Activated naive CD8-positive, alpha-beta T cell (primary cell): ENCODE results near the gene CACNA1D.

Experiments
- H3K27ac Mint-ChIP-seq: one replicate; pipeline ENCODE4 v1.8.0; 2021; ENCODE audit warnings: mixed read lengths
- H3K27me3 Mint-ChIP-seq: one replicate; pipeline ENCODE4 v1.8.0; 2021; ENCODE audit warnings: mixed read lengths
- H3K36me3 Mint-ChIP-seq: one replicate; pipeline ENCODE4 v1.8.0; 2021; ENCODE audit warnings: mixed read lengths
- H3K4me1 Mint-ChIP-seq: one replicate; pipeline ENCODE4 v1.8.0; 2021; ENCODE audit warnings: low read depth, mixed read lengths
- H3K4me3 Mint-ChIP-seq: one replicate; pipeline ENCODE4 v1.8.0; 2021; ENCODE audit warnings: mild to moderate bottlenecking, mixed read lengths
- H3K9me3 Mint-ChIP-seq: one replicate; pipeline ENCODE4 v1.8.0; 2021; ENCODE audit warnings: low read depth, mixed read lengths

Gene CACNA1D

DNA sequence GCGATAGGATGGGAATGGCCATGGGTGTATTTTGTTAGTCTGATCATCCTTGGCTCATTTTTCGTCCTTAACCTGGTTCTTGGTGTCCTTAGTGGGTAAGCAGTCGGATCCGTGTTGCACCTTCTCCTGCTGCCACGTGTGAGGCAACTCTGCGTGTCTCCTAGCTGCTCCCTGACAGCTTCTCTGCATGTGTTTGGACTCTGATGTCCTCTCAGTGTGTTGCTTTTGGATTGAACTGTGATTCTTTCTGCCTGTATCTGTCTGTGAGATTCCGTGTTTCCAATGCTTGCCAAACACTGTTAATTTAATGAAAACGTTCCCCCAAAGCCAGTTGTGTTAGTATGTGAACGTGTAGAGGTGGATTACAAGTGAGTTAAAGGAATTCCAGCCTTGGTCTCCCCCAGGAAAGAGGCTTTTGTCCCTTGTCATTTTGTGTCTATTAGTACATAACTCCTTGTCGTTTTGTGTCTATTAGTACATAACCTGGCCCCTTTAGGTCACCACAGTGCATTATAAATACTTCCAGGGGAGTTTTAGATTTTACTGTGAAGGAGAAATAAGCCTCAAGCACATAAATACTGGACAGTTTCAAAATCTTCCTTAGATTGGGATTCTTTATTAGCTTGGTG lies 179.4 kb downstream of the CACNA1D start:
- Mint-ChIP-seq H3K4me1 (no peaks in the 10 kb centered on the region), H3K27me3 (peaks cover 9% of the 10 kb centered on the region), H3K36me3 (no peaks in the 10 kb centered on the region), H3K27ac (no peak overlapping the region), H3K9me3 (no peaks in the 10 kb centered on the region), H3K4me3 (no peak overlapping the region)

DNA sequence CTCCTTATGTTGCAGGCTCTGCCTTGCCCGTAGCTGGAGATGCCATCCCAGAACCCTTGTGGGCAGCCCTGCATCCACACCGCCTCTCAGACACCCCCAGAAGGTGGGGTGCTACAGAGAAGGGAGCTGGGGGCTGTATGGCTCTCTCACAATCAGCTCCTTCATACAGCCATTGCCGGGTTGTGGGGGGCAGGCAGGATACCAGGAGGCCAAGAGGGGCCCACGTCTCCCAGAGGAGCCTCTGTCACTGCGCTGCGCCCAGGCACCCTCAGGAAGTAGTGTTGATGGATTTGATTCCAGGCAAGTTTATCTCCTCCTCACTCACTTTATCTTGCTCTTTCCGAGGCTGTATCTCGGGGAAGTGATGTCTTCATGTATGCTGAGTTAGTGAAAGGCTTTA lies 180.2 kb downstream of the CACNA1D start:
- H3K4me3 Mint-ChIP-seq: no peak overlapping the region
- no peaks in the 10 kb centered on the region for H3K4me1 Mint-ChIP-seq
- no peaks in the 10 kb centered on the region for H3K36me3 Mint-ChIP-seq
- H3K27me3 Mint-ChIP-seq: peaks cover 6% of the 10 kb centered on the region
- no peaks in the 10 kb centered on the region for H3K9me3 Mint-ChIP-seq
- no peak overlapping the region for H3K27ac Mint-ChIP-seq

DNA sequence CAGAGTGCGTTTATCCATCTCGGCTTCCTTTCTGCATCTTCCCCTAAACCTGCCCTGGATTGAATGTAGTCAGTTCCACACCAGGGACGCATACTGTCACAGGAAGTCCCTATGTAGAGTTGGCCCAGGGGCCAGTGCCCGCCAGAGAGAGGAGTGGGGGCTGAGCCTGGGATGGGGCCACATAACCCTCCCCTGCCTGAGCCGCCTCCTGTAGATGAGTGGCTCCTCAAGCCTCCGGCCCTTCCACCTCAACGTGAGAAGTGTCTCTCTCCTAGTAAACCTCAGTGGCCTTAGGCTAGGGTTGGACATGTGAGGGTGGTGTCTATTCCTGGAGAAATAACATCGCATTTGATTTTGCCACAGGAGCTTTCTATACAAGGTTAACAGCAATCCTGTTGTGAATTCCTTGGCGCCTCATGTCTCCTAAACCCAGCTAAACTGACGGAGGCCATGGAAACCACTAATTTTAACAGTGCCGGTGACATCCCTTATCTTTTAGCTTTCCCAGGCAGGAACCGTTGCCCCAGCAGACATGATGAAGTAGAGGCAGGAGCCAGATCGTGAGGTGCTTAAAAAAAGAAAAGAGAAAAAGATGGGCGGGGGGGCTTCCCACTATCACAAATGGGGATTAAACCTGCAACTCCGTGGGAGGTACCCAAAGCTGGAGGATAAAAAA lies 180.7 kb downstream of the CACNA1D start:
- Mint-ChIP-seq H3K9me3 (no peaks in the 10 kb centered on the region), H3K4me3 (no peak overlapping the region), H3K27ac (no peak overlapping the region), H3K4me1 (no peaks in the 10 kb centered on the region), H3K36me3 (no peaks in the 10 kb centered on the region), H3K27me3 (peaks cover 6% of the 10 kb centered on the region)

DNA sequence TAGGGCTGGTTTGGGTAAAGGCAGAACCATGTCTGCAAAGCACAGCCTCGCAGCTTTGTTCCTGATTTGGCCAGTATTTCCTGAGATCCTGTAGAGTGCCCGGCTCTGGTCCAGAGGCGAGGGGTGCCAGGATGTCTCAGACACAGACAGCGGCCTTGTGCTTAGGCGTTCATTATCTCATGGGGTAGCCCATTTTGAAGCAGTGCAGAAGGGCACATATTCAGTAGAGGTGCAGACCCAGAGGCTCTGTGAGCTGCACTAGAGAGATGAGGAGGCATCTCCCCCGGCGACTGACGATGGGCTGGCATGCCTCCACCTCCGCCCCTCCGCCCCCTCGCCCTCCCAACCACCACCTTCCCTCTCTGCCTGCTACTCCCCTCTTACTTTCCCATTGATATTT lies 181.5 kb downstream of the CACNA1D start:
- no peaks in the 10 kb centered on the region for H3K4me1 Mint-ChIP-seq
- H3K27ac Mint-ChIP-seq: no peak overlapping the region
- H3K9me3 Mint-ChIP-seq: no peaks in the 10 kb centered on the region
- no peaks in the 10 kb centered on the region for H3K36me3 Mint-ChIP-seq
- H3K4me3 Mint-ChIP-seq: no peak overlapping the region
- H3K27me3 Mint-ChIP-seq: peaks cover 6% of the 10 kb centered on the region

DNA sequence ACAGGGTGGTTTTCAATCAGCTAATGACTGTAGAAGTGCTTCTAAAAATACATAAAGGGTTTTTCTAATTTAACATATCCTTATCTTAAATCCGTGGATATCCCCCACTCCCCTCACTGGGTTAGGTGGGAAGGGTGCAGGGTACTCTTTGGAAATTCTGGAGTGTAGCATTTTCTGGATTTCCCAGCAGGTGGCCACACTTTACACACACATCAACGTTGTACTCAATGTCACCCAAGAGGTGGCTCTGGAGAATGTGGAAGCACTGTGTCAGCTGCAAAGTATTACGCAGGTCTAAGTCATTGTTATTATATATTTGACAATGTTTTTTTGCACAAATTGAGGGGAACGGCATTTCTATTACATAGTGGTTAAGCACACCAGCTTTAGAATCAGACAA lies 183.0 kb downstream of the CACNA1D start:
- H3K27ac Mint-ChIP-seq: no peak overlapping the region
- no peaks in the 10 kb centered on the region for H3K36me3 Mint-ChIP-seq
- no peak overlapping the region for H3K4me3 Mint-ChIP-seq
- no peaks in the 10 kb centered on the region for H3K9me3 Mint-ChIP-seq
- no peaks in the 10 kb centered on the region for H3K4me1 Mint-ChIP-seq
- peaks cover 12% of the 10 kb centered on the region for H3K27me3 Mint-ChIP-seq

DNA sequence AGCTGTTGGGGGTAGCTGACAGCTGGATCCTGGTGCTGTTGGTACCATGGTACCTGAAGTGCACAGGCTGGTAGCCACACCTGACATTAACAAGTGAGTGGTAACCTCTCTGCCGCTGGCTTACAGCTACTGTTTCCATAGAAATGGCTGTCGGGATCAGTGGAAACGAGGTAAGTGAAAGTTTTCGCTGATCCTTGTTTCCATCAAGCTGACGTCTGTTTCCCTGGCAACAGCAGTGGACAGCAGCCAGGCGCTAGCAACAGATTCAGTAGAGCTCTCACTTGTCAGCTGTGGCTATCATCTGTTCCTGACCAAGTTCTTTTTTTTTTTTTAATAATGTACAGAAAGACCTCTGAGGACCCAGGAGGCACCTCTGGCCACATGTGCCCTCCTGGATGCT lies 185.6 kb downstream of the CACNA1D start:
- no peaks in the 10 kb centered on the region for H3K4me1 Mint-ChIP-seq
- no peaks in the 10 kb centered on the region for H3K9me3 Mint-ChIP-seq
- H3K27ac Mint-ChIP-seq: no peak overlapping the region
- H3K4me3 Mint-ChIP-seq: no peak overlapping the region
- no peaks in the 10 kb centered on the region for H3K36me3 Mint-ChIP-seq
- H3K27me3 Mint-ChIP-seq: peaks cover 15% of the 10 kb centered on the region

DNA sequence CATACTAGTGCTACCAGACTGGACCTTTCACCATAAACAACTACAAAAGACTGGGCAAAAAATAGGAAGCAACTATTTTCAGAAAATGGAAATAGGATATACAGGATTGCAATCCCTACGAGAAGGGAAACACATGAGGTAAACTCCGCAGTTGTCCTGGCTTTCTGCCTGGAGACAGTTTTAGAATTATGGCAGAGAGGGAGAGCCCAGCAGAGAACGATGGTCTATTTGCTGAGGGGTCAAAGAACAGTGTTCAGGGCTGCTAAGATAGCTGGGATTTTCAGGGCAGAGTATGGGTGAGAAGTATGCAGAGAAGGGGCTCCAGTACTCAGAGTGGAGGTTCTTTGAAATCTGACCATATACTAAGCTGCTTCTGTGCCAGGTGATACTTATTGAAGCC lies 188.4 kb downstream of the CACNA1D start:
- H3K4me3 Mint-ChIP-seq: no peak overlapping the region

DNA sequence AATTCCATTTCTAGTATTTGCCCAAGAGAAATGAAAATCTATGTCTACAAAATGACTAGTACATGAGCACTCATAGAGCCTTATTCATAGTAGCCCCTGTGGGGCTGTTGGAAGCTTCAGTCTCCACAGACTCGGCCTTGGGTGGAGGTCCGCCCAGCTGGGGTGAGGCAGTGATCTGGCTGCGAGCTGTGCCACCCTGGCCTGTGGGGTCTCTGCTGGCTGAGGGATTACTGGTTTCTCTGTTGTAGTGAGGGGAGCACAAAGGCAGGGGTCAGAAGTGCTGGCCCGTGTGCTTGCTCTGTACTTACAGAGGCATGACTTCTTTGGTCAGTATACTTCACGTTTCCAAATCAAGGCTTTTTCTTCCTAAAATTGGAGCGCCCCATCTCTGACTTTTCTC lies 193.7 kb downstream of the CACNA1D start:
- H3K4me3 Mint-ChIP-seq: no peak overlapping the region
- no peaks in the 10 kb centered on the region for H3K4me1 Mint-ChIP-seq
- H3K27ac Mint-ChIP-seq: no peak overlapping the region
- H3K9me3 Mint-ChIP-seq: no peaks in the 10 kb centered on the region
- H3K27me3 Mint-ChIP-seq: peaks cover 1% of the 10 kb centered on the region
- no peaks in the 10 kb centered on the region for H3K36me3 Mint-ChIP-seq

More for the DNA sequence above, 188.4 kb downstream of the CACNA1D start:
- Mint-ChIP-seq H3K27me3 (peaks cover 12% of the 10 kb centered on the region), H3K9me3 (no peaks in the 10 kb centered on the region), H3K4me1 (no peaks in the 10 kb centered on the region), H3K27ac (no peak overlapping the region), H3K36me3 (no peaks in the 10 kb centered on the region)

DNA sequence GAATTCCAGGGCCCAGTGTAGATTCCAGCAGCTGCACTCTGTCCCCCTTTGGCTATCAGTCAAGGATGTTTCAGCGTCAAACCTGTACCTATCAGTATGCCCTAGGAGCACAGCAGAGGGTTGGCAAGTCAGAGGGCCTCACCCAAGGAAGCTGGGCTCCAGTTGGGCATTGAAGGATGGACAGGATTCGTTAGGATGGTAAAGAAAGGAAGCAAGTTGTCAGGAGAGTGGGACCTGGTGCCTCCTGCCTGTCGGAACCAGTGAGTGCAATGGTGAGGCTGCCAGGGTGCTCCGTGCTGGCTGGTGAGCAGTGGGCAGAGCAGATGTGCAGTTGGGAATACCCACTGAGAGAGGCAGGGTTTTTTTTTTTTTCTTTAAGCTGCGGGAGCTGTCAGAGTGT lies 194.6 kb downstream of the CACNA1D start:
- Mint-ChIP-seq H3K27me3 (no peaks in the 10 kb centered on the region), H3K36me3 (no peaks in the 10 kb centered on the region), H3K4me1 (no peaks in the 10 kb centered on the region), H3K9me3 (no peaks in the 10 kb centered on the region), H3K27ac (no peak overlapping the region), H3K4me3 (no peak overlapping the region)

DNA sequence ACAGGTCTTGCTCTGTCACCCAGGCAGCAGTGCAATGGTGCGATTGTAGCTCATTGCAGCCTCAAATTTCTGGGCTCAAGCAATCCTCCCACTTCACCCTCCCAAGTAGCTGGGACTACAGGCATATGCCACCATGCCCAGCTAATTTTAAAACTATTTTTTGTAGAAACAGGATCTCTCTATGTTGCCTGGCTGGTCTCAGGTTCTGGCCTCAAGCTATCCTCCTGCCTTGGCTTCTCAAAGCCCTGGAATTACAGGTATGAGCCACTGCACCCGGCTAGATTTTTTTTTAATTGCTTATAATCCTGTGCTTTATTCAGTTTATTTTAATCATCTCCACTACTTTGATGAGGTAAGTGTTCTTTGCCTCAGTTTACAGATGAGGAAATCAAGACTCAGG lies 195.3 kb downstream of the CACNA1D start:
- H3K9me3 Mint-ChIP-seq: no peaks in the 10 kb centered on the region
- no peak overlapping the region for H3K4me3 Mint-ChIP-seq

DNA sequence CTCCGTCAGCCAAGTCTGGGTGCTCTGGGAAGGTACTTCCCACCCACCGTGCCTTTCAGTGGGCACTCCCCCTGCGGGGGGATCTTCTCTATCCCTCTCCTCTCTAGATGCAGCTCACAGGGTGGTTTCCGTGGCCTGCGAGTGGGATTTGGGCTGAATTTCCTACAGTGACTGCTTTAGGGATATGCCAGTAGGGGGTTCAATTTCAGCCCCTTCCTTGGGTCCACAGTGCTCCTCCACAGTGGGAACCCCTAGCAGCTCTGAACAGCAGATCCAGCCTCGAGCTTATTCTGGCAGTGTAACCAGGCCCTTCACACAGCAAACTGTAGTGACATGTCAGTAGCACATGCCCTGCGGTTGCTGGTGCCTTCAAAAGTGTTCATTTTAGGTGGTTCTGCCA lies 196.1 kb downstream of the CACNA1D start:
- no peak overlapping the region for H3K27ac Mint-ChIP-seq
- no peaks in the 10 kb centered on the region for H3K4me1 Mint-ChIP-seq
- H3K9me3 Mint-ChIP-seq: no peaks in the 10 kb centered on the region
- no peaks in the 10 kb centered on the region for H3K36me3 Mint-ChIP-seq
- peaks cover 2% of the 10 kb centered on the region for H3K27me3 Mint-ChIP-seq
- H3K4me3 Mint-ChIP-seq: no peak overlapping the region

More for the DNA sequence above, 195.3 kb downstream of the CACNA1D start:
- Mint-ChIP-seq H3K4me1 (no peaks in the 10 kb centered on the region), H3K27me3 (peaks cover 2% of the 10 kb centered on the region), H3K36me3 (no peaks in the 10 kb centered on the region), H3K27ac (no peak overlapping the region)

DNA sequence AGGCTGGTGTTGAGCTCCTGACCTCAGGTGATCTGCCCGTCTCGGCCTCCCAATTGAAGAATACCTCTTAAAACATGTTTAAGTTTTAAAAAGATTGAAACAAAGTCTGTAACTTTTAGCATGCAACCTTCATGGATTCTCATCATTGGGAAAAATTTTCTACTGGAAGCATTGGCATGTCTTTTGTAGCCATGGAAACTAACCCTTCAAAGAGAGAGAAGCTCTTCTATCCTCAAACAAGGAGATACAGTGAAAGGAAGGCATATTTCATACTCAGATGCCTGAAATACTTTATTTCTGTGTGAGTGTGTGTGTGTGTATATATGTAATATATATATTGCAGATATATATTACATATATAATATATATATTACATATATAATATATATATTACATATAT lies 196.9 kb downstream of the CACNA1D start:
- H3K36me3 Mint-ChIP-seq: no peaks in the 10 kb centered on the region
- H3K4me3 Mint-ChIP-seq: no peak overlapping the region
- H3K27ac Mint-ChIP-seq: no peak overlapping the region
- peaks cover 2% of the 10 kb centered on the region for H3K27me3 Mint-ChIP-seq
- H3K9me3 Mint-ChIP-seq: no peaks in the 10 kb centered on the region
- no peaks in the 10 kb centered on the region for H3K4me1 Mint-ChIP-seq

DNA sequence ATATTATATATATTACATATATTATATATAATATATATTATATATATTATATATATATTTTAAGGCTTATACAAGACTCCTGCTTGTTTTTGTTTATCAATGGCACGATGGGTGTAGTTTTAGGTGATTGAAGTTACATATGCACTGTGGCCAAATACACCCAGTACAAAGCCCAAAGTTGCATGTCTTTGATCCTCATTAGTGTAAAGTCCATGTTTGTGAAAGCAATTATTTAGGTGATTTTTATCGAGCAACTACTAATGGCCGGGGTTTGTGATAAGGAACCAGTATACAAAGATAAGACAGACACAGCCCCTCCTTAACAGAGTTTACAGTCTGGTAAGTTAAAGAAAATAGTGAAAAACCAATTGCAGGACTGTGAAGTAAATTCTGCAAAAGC lies 197.5 kb downstream of the CACNA1D start:
- H3K9me3 Mint-ChIP-seq: no peaks in the 10 kb centered on the region
- H3K4me3 Mint-ChIP-seq: no peak overlapping the region
- H3K27me3 Mint-ChIP-seq: peaks cover 2% of the 10 kb centered on the region
- H3K4me1 Mint-ChIP-seq: no peaks in the 10 kb centered on the region
- H3K27ac Mint-ChIP-seq: no peak overlapping the region
- H3K36me3 Mint-ChIP-seq: no peaks in the 10 kb centered on the region

DNA sequence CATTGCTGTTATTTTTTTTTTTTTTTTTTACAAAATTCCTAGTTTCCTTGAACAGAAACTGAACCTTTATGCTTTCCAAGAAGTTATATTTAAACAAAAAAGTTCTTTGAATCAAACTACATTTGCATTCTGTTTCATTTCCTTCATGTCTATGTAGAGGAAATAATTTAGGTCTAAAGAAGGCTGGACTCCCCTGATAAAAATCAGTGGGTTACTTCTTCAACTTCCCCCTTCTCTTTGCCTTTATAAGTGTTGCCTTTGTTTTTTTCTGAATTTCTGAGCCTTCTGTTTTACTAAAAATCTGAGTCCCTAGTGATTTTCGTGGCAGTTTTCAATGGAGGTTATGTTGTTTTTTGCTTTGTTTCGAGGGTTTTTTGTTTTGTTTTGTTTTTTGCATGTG lies 199.0 kb downstream of the CACNA1D start:
- Mint-ChIP-seq H3K9me3 (no peaks in the 10 kb centered on the region), H3K27me3 (peaks cover 2% of the 10 kb centered on the region), H3K4me1 (no peaks in the 10 kb centered on the region), H3K27ac (no peak overlapping the region), H3K4me3 (no peak overlapping the region), H3K36me3 (no peaks in the 10 kb centered on the region)

DNA sequence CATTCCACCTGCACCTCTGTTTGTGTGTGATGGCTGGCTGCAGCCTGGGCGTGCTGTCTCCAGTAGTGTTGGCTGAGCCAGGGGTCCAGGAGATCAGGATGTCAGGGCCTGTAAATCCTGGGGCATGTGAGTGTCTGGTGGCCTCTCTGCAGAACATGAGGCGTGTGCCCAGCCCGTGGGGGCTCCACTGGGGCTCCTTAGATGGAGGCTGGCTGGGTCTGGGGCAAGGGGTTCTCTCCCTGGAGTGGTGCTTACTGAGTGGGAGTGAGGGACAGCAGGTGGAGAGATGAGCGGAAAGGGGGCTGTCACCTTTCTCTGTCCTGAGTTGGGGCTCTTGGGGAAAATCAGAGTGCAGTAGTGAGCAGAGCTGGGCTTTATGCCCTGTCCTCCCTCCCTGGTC lies 199.6 kb downstream of the CACNA1D start:
- H3K9me3 Mint-ChIP-seq: no peaks in the 10 kb centered on the region
- no peaks in the 10 kb centered on the region for H3K4me1 Mint-ChIP-seq
- H3K36me3 Mint-ChIP-seq: no peaks in the 10 kb centered on the region
- H3K27ac Mint-ChIP-seq: no peak overlapping the region
- H3K4me3 Mint-ChIP-seq: no peak overlapping the region
- H3K27me3 Mint-ChIP-seq: peaks cover 2% of the 10 kb centered on the region
